ENCODE results near the gene FHIT. TPM values are rescaled to one million over a fixed set of nuclear protein-coding genes. Genes with fewer than 3 reads are reported as not detected.

FHIT gene
- total RNA-seq, 1 experiment from 2014 or later = 3.6 TPM

DNA sequence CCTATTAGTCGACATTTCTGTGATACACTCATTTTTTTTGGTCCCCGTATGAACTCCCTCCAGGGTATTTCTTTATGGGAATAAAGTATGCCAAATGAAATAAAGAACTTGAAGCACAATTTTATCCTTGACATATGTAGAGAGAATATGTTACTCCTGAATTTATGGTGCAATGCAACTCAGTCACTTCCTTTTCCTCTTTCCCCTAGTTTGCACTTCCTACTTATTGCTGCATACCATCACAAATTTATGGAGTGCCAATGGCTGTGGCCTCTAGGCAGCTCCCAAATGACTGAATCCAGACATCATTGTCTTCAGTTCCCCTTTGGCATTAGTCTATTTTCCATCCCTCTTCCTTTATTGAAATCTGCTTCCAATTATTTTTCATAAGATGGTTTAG lies 403.5 kb downstream of the FHIT start:
- POLR2A ChIA-PET (ENCODE audit: unreplicated experiment) = no interaction called here
- H3K9ac ChIP-seq (ENCODE audit: low read length) = no peak overlapping the region
- H3K9me3 ChIP-seq (ENCODE audit: low read length) = no peaks in the 10 kb centered on the region
- H3K36me3 ChIP-seq (ENCODE audit: low read depth, low read length) = no peaks in the 10 kb centered on the region
- peak; percentile 29 for DNase-seq
- no peak overlapping the region for H3K4me3 ChIP-seq (ENCODE audit: low read length)
- H3K4me1 ChIP-seq (ENCODE audit: insufficient read depth, low read length) = peaks cover 6% of the 10 kb centered on the region; the same call in 1 of the 2 replicates
- H3F3A ChIP-seq (ENCODE audit: low read length, unreplicated experiment) = no peaks in the 10 kb centered on the region
- ATAC-seq = no peak; the same call in 1 of the 2 replicates
- CTCF ChIA-PET = no interaction called here
- H3K4me2 ChIP-seq (ENCODE audit: low read length) = no peak overlapping the region
- H3K27ac ChIP-seq (ENCODE audit: low read length) = no peak overlapping the region
- no peaks in the 10 kb centered on the region for H3K79me2 ChIP-seq (ENCODE audit: low read length)
- TF ChIP-seq EZH2phosphoT487 (IDR thresholded peaks at IDR 0.05; ENCODE audit: borderline replicate concordance, low read length) (no peak), EZH2 (IDR thresholded peaks at IDR 0.05; ENCODE audit: low read length, unreplicated experiment) (no peak)
- no peaks in the 10 kb centered on the region for H3K9me2 ChIP-seq (replicated peaks; ENCODE audit: low read length)
- intact Hi-C loops (cut with micrococcal nuclease) = loop anchor here (10.0 kb wide), 1 partner anchor 263 kb away; no protein-coding TSS in a partner anchor
- no peaks in the 10 kb centered on the region for H3K27me3 ChIP-seq (ENCODE audit: low read length)
- no TSS peak for BruUV-seq (replicated peaks)
- no peaks in the 10 kb centered on the region for H4K20me1 ChIP-seq (ENCODE audit: low read length)
- H2AFZ ChIP-seq (ENCODE audit: low read length) = no peak overlapping the region

DNA sequence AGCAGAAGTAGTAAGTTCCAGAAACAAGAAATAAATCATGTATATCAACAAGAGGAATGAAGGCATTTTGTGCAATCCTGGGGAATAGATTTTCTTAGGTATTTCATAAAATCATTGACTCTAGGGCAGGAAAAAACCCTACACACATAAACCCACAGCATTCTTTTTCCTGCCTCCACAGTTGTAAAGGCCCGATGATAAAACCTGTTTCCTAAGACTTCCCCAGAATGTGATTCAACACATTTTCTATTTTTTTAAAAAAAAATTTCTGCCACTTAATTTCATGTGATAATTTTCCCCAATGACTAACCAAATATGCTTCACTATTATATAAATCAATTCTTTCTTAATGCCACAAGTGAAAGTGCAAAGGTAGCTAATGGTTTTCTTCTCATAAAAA lies 407.0 kb downstream of the FHIT start:
- Histone ChIP-seq H3K79me2 (ENCODE audit: low read length) (no peaks in the 10 kb centered on the region), H4K20me1 (ENCODE audit: low read length) (no peaks in the 10 kb centered on the region), H2AFZ (ENCODE audit: low read length) (no peak overlapping the region), H3K9me2 (replicated peaks; ENCODE audit: low read length) (no peaks in the 10 kb centered on the region), H3K4me1 (ENCODE audit: insufficient read depth, low read length) (peaks cover 21% of the 10 kb centered on the region), H3K27ac (ENCODE audit: low read length) (no peak overlapping the region), H3K27me3 (ENCODE audit: low read length) (no peaks in the 10 kb centered on the region), H3F3A (ENCODE audit: low read length, unreplicated experiment) (no peaks in the 10 kb centered on the region), H3K9me3 (ENCODE audit: low read length) (no peaks in the 10 kb centered on the region), H3K4me3 (ENCODE audit: low read length) (no peak overlapping the region), H3K4me2 (ENCODE audit: low read length) (no peak overlapping the region), H3K9ac (ENCODE audit: low read length) (no peak overlapping the region), H3K36me3 (ENCODE audit: low read depth, low read length) (no peaks in the 10 kb centered on the region)
- no TSS peak for BruUV-seq (replicated peaks)
- ChIA-PET CTCF (no interaction called here), POLR2A (ENCODE audit: unreplicated experiment) (no interaction called here)
- ATAC-seq (no peak), DNase-seq (no peak)
- intact Hi-C loops (cut with micrococcal nuclease) = loop anchor here (10.0 kb wide), 1 partner anchor 259 kb away; no protein-coding TSS in a partner anchor
- TF ChIP-seq EZH2 (IDR thresholded peaks at IDR 0.05; ENCODE audit: low read length, unreplicated experiment) (no peak), CTCF (conservative IDR thresholded peaks at IDR 0.05; ENCODE audit: low read depth, low read length) (no peak), EZH2phosphoT487 (IDR thresholded peaks at IDR 0.05; ENCODE audit: borderline replicate concordance, low read length) (no peak)

- DNase-seq = peak; percentile 89
- Histone ChIP-seq H3K36me3 (ENCODE audit: low read depth, low read length) (no peaks in the 10 kb centered on the region), H3K27ac (ENCODE audit: low read length) (no peak overlapping the region), H3K9ac (ENCODE audit: low read length) (no peak overlapping the region), H3K4me3 (ENCODE audit: low read length) (no peak overlapping the region), H3F3A (ENCODE audit: low read length, unreplicated experiment) (no peaks in the 10 kb centered on the region), H3K4me2 (ENCODE audit: low read length) (0 out of 2 replicates have a peak overlapping the region, but pooled peaks have one; percentile 6), H3K27me3 (ENCODE audit: low read length) (no peaks in the 10 kb centered on the region), H3K9me2 (replicated peaks; ENCODE audit: low read length) (no peaks in the 10 kb centered on the region), H3K9me3 (ENCODE audit: low read length) (no peaks in the 10 kb centered on the region), H2AFZ (ENCODE audit: low read length) (no peak overlapping the region), H3K4me1 (ENCODE audit: insufficient read depth, low read length) (peaks cover 14% of the 10 kb centered on the region), H4K20me1 (ENCODE audit: low read length) (no peaks in the 10 kb centered on the region), H3K79me2 (ENCODE audit: low read length) (no peaks in the 10 kb centered on the region)
- intact Hi-C loops (cut with micrococcal nuclease) = loop anchor here (1.0 to 10.0 kb wide), 2 partner anchors 94 to 257 kb away; no protein-coding TSS in a partner anchor
- peak; percentile 93 for ATAC-seq
- ChIA-PET CTCF (no interaction called here), POLR2A (ENCODE audit: unreplicated experiment) (interaction anchor here (0.7 kb wide), 1 partner anchor 240 kb away, joined by 4 read pairs; no protein-coding TSS in a partner anchor)
- no TSS peak for BruUV-seq (replicated peaks)
- TF ChIP-seq CTCF (conservative IDR thresholded peaks at IDR 0.05; ENCODE audit: low read depth, low read length) (peak; percentile 16; the same call in 1 of the 2 replicates), EZH2phosphoT487 (IDR thresholded peaks at IDR 0.05; ENCODE audit: borderline replicate concordance, low read length) (no peak)
Measured at GRCh38 chr3:60841355-60841754, 409.9 kb downstream of the FHIT start.

All from PC-3 (cell line).